H1 (cell line): ENCODE data around the gene LHFPL2. TPM values are rescaled to one million over a fixed set of nuclear protein-coding genes. Genes with fewer than 3 reads are reported as not detected.

Experiments
- CTCF ChIA-PET: fragments of 300-600 bp; sonication (Branson Sonifier 250); formaldehyde crosslinking; loops from one replicate; lab custom pipeline; 2021; ENCODE audit not compliant: partially characterized antibody; lab: Charles Lee
- POLR2A ChIA-PET: fragments of 300-600 bp; sonication (Branson Sonifier 250); formaldehyde crosslinking; loops from one replicate; lab custom pipeline; 2021; ENCODE audit warnings: inconsistent platforms; ENCODE audit not compliant: partially characterized antibody; lab: Charles Lee
- DNase-seq, 2 experiments: peaks; one replicate each; pipeline versions ENCODE4 v3.0.0 to v3.0.0-alpha.2; 2010 to 2022; ENCODE audit warnings: low spot score in 2 of 2, low read depth in 1 of 2, mixed read lengths in 1 of 2
- FAIRE-seq: peaks from 2 replicates; lab custom pipeline; 2011; peaks lifted over from hg19 to GRCh38; lab: Jason Lieb, UNC
- H2AFZ ChIP-seq: 2 replicates; pipeline ENCODE4 v1.8.1; 2012; ENCODE audit warnings: low read length, inconsistent platforms
- H2AK5ac ChIP-seq: 2 replicates; pipeline ENCODE4 v1.6.1; 2013; ENCODE audit warnings: low read depth, low read length
- H2BK120ac ChIP-seq: replicated peaks from 2 replicates; pipeline ENCODE3; 2013; ENCODE audit warnings: low read depth, low read length, inconsistent platforms
- H2BK12ac ChIP-seq: 2 replicates; pipeline ENCODE4 v1.6.1; 2013; ENCODE audit warnings: low read depth, low read length
- H2BK15ac ChIP-seq: 2 replicates; pipeline ENCODE4 v1.6.1; 2013; ENCODE audit warnings: low read length
- H2BK20ac ChIP-seq: 2 replicates; pipeline ENCODE4 v1.6.1; 2013; ENCODE audit warnings: low read length
- H2BK5ac ChIP-seq: 2 replicates; pipeline ENCODE4 v1.6.1; 2013; ENCODE audit warnings: low read depth, low read length
- H3K14ac ChIP-seq: 2 replicates; pipeline ENCODE4 v1.6.1; 2013; ENCODE audit warnings: inconsistent platforms; ENCODE audit not compliant: insufficient read length
- H3K18ac ChIP-seq: 2 replicates; pipeline ENCODE4 v1.6.1; 2013; ENCODE audit warnings: low read length; ENCODE audit errors: extremely low read depth
- H3K23ac ChIP-seq: 2 replicates; pipeline ENCODE4 v1.6.1; 2013; ENCODE audit warnings: inconsistent platforms; ENCODE audit not compliant: insufficient read length
- H3K23me2 ChIP-seq: 2 replicates; pipeline ENCODE4 v1.6.1; 2013; ENCODE audit warnings: low read depth, low read length
- H3K27ac ChIP-seq: 2 replicates; pipeline ENCODE4 v1.6.1; 2011; ENCODE audit warnings: low read depth, low read length, inconsistent platforms
- H3K27me3 ChIP-seq, 4 experiments: replicated peaks in 1 of 4; 1 replicate in 1 of 4; 2 replicates in 3 of 4; pipeline versions ENCODE4 v1.6.1 to v1.8.1; 2011 to 2013; ENCODE audit warnings: low read length in 3 of 4, mild to moderate bottlenecking in 3 of 4, inconsistent platforms in 2 of 4, mixed read lengths in 2 of 4, moderate library complexity in 1 of 4; ENCODE audit not compliant: control insufficient read depth in 3 of 4, insufficient read depth in 3 of 4; ENCODE audit errors: extremely low read depth in 1 of 4
- H3K36me3 ChIP-seq, 4 experiments: 2 replicates each; pipeline versions ENCODE4 v1.6.1 to v1.8.1; 2011 to 2013; ENCODE audit warnings: mild to moderate bottlenecking in 4 of 4, low read length in 3 of 4, moderate library complexity in 2 of 4, control low read depth in 1 of 4, inconsistent platforms in 1 of 4; ENCODE audit not compliant: insufficient read depth in 4 of 4, control insufficient read depth in 2 of 4
- H3K4ac ChIP-seq: replicated peaks from 2 replicates; pipeline ENCODE3; 2013; ENCODE audit warnings: low read length, low read depth, mixed read lengths, inconsistent platforms; ENCODE audit not compliant: insufficient read length
- H3K4me1 ChIP-seq, 4 experiments: replicated peaks in 1 of 4; 1 replicate in 1 of 4; 2 replicates in 3 of 4; pipeline versions ENCODE4 v1.6.1 to v1.8.1; 2011 to 2013; ENCODE audit warnings: low read length in 3 of 4, inconsistent platforms in 2 of 4, mixed read lengths in 1 of 4; ENCODE audit not compliant: insufficient read depth in 4 of 4, control insufficient read depth in 3 of 4
- H3K4me2 ChIP-seq, 2 experiments: 2 replicates each; pipeline versions ENCODE4 v1.6.1 to v1.8.1; 2011 to 2013; ENCODE audit warnings: low read depth in 2 of 2, low read length in 2 of 2, control low read depth in 1 of 2, inconsistent platforms in 1 of 2, mild to moderate bottlenecking in 1 of 2; ENCODE audit not compliant: insufficient read depth in 1 of 2
- H3K4me3 ChIP-seq, 4 experiments: fragments of 200-600, 300-600 bp in 1 of 4; sonication (generic), shearing (Covaris generic), sonication (Bioruptor Twin) in 1 of 4; 2 replicates each; pipeline versions ENCODE4 v1.5.1 to v1.8.1; 2011 to 2016; ENCODE audit warnings: low read length in 4 of 4, low read depth in 3 of 4, control low read depth in 2 of 4, inconsistent platforms in 2 of 4, mild to moderate bottlenecking in 2 of 4, mixed read lengths in 1 of 4, moderate library complexity in 1 of 4; ENCODE audit not compliant: insufficient read depth in 2 of 4; ENCODE audit errors: extremely low read depth in 1 of 4
- H3K56ac ChIP-seq: replicated peaks from 2 replicates; pipeline ENCODE3; 2013; ENCODE audit warnings: low read depth, mild to moderate bottlenecking, mixed read lengths, low read length, inconsistent platforms; ENCODE audit not compliant: insufficient read length
- H3K79me1 ChIP-seq: 2 replicates; pipeline ENCODE4 v1.6.1; 2013; ENCODE audit warnings: low read depth, low read length, control low read depth
- H3K79me2 ChIP-seq, 2 experiments: 2 replicates each; pipeline versions ENCODE4 v1.6.1 to v1.8.1; 2012 to 2013; ENCODE audit warnings: low read length in 2 of 2, mild to moderate bottlenecking in 2 of 2, inconsistent platforms in 1 of 2; ENCODE audit not compliant: insufficient read depth in 2 of 2, control insufficient read depth in 1 of 2
- H3K9ac ChIP-seq, 4 experiments: replicated peaks in 1 of 4; 1 replicate in 1 of 4; 2 replicates in 3 of 4; pipeline versions ENCODE4 v1.6.1 to v1.8.1; 2011 to 2013; ENCODE audit warnings: low read depth in 3 of 4, low read length in 3 of 4, control low read depth in 2 of 4, mild to moderate bottlenecking in 2 of 4, moderate library complexity in 2 of 4, inconsistent platforms in 1 of 4; ENCODE audit errors: extremely low read depth in 1 of 4
- H3K9me3 ChIP-seq, 2 experiments: 2 replicates each; pipeline versions ENCODE4 v1.6.1 to v1.8.1; 2012 to 2013; ENCODE audit warnings: mild to moderate bottlenecking in 2 of 2, moderate library complexity in 2 of 2, control low read depth in 1 of 2, inconsistent platforms in 1 of 2, low read depth in 1 of 2, low read length in 1 of 2, mixed read lengths in 1 of 2; ENCODE audit not compliant: insufficient read depth in 2 of 2
- H4K20me1 ChIP-seq, 2 experiments: replicated peaks in 1 of 2; 2 replicates each; pipeline versions ENCODE3 to v1.8.1; 2011 to 2013; ENCODE audit warnings: inconsistent platforms in 2 of 2, low read length in 2 of 2, mild to moderate bottlenecking in 1 of 2; ENCODE audit not compliant: insufficient read depth in 2 of 2, control insufficient read depth in 1 of 2
- H4K5ac ChIP-seq: 2 replicates; pipeline ENCODE4 v1.6.1; 2013; ENCODE audit warnings: low read length, low read depth, mixed read lengths, inconsistent platforms; ENCODE audit not compliant: insufficient read length
- H4K8ac ChIP-seq: 2 replicates; pipeline ENCODE4 v1.8.0; 2013; ENCODE audit warnings: mild to moderate bottlenecking, moderate library complexity, low read length, inconsistent platforms; ENCODE audit not compliant: insufficient read depth; ENCODE audit errors: extremely low read depth
- H4K91ac ChIP-seq: replicated peaks from 2 replicates; pipeline ENCODE3; 2013; ENCODE audit warnings: low read length, mixed read lengths, inconsistent platforms; ENCODE audit not compliant: insufficient read length
- EZH2 ChIP-seq: fragments of 200-600 bp; sonication (generic); IDR thresholded peaks from 2 replicates; pipeline ENCODE4 v1.7.1; 2012; ENCODE audit warnings: low read depth, mild to moderate bottlenecking, moderate library complexity, low read length, inconsistent platforms; ENCODE audit not compliant: severe bottlenecking
- GABPA ChIP-seq: IDR thresholded peaks from 2 replicates; pipeline ENCODE4 v1.6.1; 2011; ENCODE audit warnings: mild to moderate bottlenecking, low read length, moderate library complexity, borderline replicate concordance; ENCODE audit not compliant: insufficient read depth
- GTF2F1 ChIP-seq: IDR thresholded peaks from 2 replicates; pipeline ENCODE4 v1.6.1; 2012; ENCODE audit warnings: low read depth, low read length, improper control_type of control experiment, borderline replicate concordance
- KDM5A ChIP-seq: fragments of 200-600 bp; IDR thresholded peaks from 2 replicates; pipeline ENCODE4 v1.7.1; 2012; ENCODE audit warnings: mild to moderate bottlenecking, low read length, inconsistent platforms, mixed read lengths
- POLR2AphosphoS5 ChIP-seq: IDR thresholded peaks from 2 replicates; pipeline ENCODE4 v1.6.1; 2011; ENCODE audit warnings: low read depth, low read length
- RBBP5 ChIP-seq: IDR thresholded peaks from 2 replicates; pipeline ENCODE4 v1.7.1; 2012; ENCODE audit warnings: low read depth, mild to moderate bottlenecking, inconsistent platforms, low read length, moderate library complexity, borderline replicate concordance
- SIN3A ChIP-seq, 2 experiments: IDR thresholded peaks in 1 of 2; conservative IDR thresholded peaks in 1 of 2; 2 replicates each; pipeline ENCODE4 v1.6.1; 2011 to 2012; ENCODE audit warnings: low read length in 2 of 2, improper control_type of control experiment in 1 of 2, low read depth in 1 of 2, mild to moderate bottlenecking in 1 of 2
- SP1 ChIP-seq: IDR thresholded peaks from 2 replicates; pipeline ENCODE4 v1.6.1; 2011; ENCODE audit warnings: low read depth, low read length
- TBP ChIP-seq: IDR thresholded peaks from 2 replicates; pipeline ENCODE4 v1.6.1; 2011; ENCODE audit warnings: low read depth, low read length, improper control_type of control experiment
- WGBS, 2 experiments: shearing (Covaris generic) in 1 of 2; methylation state at CpG; one replicate each; pipeline versions ENCODE4 v1.1.6 to v1.1.7; 2013 to 2015; ENCODE audit warnings: low lambda C conversion rate in 2 of 2, mixed read lengths in 2 of 2, inconsistent platforms in 1 of 2, low coverage in 1 of 2, missing lambda C conversion rate in 1 of 2; ENCODE audit not compliant: insufficient replicate concordance in 2 of 2, insufficient coverage in 1 of 2, insufficient read length in 1 of 2; ENCODE audit errors: extremely low coverage in 1 of 2, missing lambda C conversion rate in 1 of 2; 5-methylcytosine and 5-hydroxymethylcytosine counted together
- polyA plus RNA-seq, 7 experiments: library from polyadenylated mRNA; depleted of rRNA in 3 of 7; stranded (reverse) in 5 of 7; unstranded in 2 of 7; fragments of >200 nt in 5 of 7; fragments of 200-250 nt in 2 of 7; gene quantifications; 1 replicate in 5 of 7; 2 replicates in 1 of 7; 4 replicates in 1 of 7; pipeline versions ENCODE4 v1.2.1 to v1.2.3, GENCODE V29; 2011 to 2013; ENCODE audit warnings: missing spikeins in 2 of 7, mixed read lengths in 2 of 7
- total RNA-seq: library from RNA; stranded (reverse); fragmentation: NEBNext Ultra II Directional; extraction: Animal tissue kit (Norgen Biotek cat#: 25700); gene quantifications from 2 replicates; pipeline ENCODE4 v1.2.1, GENCODE V29; 2021
- TF ChIP-seq, protein P1 (sequence below): IDR thresholded peaks from 2 replicates; pipeline ENCODE4 v1.6.1; 2012; ENCODE audit warnings: inconsistent platforms

The LHFPL2 gene
- total and polyA plus RNA-seq, 2 of the 8 experiments (the other 6 are each of a cell fraction or from before 2014, with no cell fraction given) = 9.6 to 43.0 TPM

- H3K9ac ChIP-seq = no peak overlapping the region
- H3K4me1 ChIP-seq = peaks cover 5 to 19% (median 11%) of the 10 kb centered on the region in 4 experiments
- WGBS, 2 experiments = 83% methylated on average over 2 of the region's 2 CpGs; no CpG with 5 or more reads in 1 of the 2 experiments
- no peaks in the 10 kb centered on the region; the same call in none of the 2 replicates for H3K79me1 ChIP-seq
- H2AK5ac ChIP-seq = no peak overlapping the region
- H3K14ac ChIP-seq = no peak overlapping the region
- H3K18ac ChIP-seq = no peak overlapping the region
- DNase-seq (no peak), FAIRE-seq (no peak)
- H3K4me2 ChIP-seq = no peak overlapping the region
- TF ChIP-seq RBBP5 = no peak
- no peak for TF ChIP-seq SIN3A (conservative IDR thresholded peaks at IDR 0.05 in 1 of 2, IDR thresholded peaks at IDR 0.05 in 1 of 2; ENCODE audit: low read depth in 1 of 2, low read length in 2 of 2)
- TF ChIP-seq POLR2AphosphoS5 = no peak
- TF ChIP-seq KDM5A = no peak
- TF ChIP-seq, protein P1, sequence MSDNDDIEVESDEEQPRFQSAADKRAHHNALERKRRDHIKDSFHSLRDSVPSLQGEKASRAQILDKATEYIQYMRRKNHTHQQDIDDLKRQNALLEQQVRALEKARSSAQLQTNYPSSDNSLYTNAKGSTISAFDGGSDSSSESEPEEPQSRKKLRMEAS = no peak
- TF ChIP-seq EZH2 = no peak
- no peak for TF ChIP-seq GABPA
- TF ChIP-seq SP1 = no peak
- no peak for TF ChIP-seq GTF2F1
- no peak for TF ChIP-seq TBP
- no peaks in the 10 kb centered on the region for H3K9me3 ChIP-seq
- H2BK15ac ChIP-seq = no peak overlapping the region
- H3K36me3 ChIP-seq = no peaks in the 10 kb centered on the region; a peak in 1 of 8 replicates
- no peak overlapping the region for H3K4ac ChIP-seq
- no peak overlapping the region for H4K91ac ChIP-seq
- H3K23me2 ChIP-seq = peaks cover 3% of the 10 kb centered on the region
- no peak overlapping the region for H2BK20ac ChIP-seq
- H2BK120ac ChIP-seq = no peak overlapping the region
- no peak overlapping the region for H3K4me3 ChIP-seq
- H3K23ac ChIP-seq = no peak overlapping the region
- no peak overlapping the region for H4K5ac ChIP-seq
- no peak overlapping the region for H3K27ac ChIP-seq
- H4K8ac ChIP-seq = no peak overlapping the region
- H2BK5ac ChIP-seq = no peak overlapping the region
- H4K20me1 ChIP-seq = no peaks in the 10 kb centered on the region
- no peak overlapping the region for H2BK12ac ChIP-seq
- H3K27me3 ChIP-seq = no peaks in the 10 kb centered on the region
- H3K79me2 ChIP-seq = peaks cover 0 to 35% of the 10 kb centered on the region in 2 experiments; a peak in 2 of 4 replicates
- no peak overlapping the region for H3K56ac ChIP-seq
- ChIA-PET CTCF (interaction anchor here (0.9 to 1.8 kb wide), 4 partner anchors 10 to 38 kb away, joined by 4 to 10 read pairs (median 6); no protein-coding TSS in a partner anchor), POLR2A (interaction anchor here (0.6 to 1.4 kb wide), 3 partner anchors 10 to 1362 kb away, joined by 3 to 7 read pairs (median 4); no protein-coding TSS in a partner anchor)
- H2AFZ ChIP-seq = no peak overlapping the region
Observed at GRCh38 chr5:78505860-78506259, 142.7 kb downstream of the LHFPL2 start.
